Vagina (tissue), 2 donors: ENCODE results near the gene CTBP2.

ENCODE experiments used
- POLR2A ChIP-seq, 2 donors: fragments of 450-650 bp; IDR thresholded peaks; one replicate each; pipeline ENCODE4 v1.6.1; 2017; ENCODE audit warnings: antibody characterized with exemption in 2 of 2, mild to moderate bottlenecking in 2 of 2, moderate library complexity in 2 of 2
- POLR2AphosphoS5 ChIP-seq, 2 donors: sonication (generic); formaldehyde crosslinking; IDR thresholded peaks; one replicate each; pipeline ENCODE4 v1.9.0; 2017; ENCODE audit warnings: antibody characterized with exemption in 2 of 2, mild to moderate bottlenecking in 2 of 2, low read depth in 1 of 2; ENCODE audit not compliant: insufficient read depth in 1 of 2
- TF ChIP-seq, protein P1 (sequence below), 3 experiments: fragments of 450-650 bp in 2 of 3; fragments of 200-600 bp in 1 of 3; sonication (generic) in 1 of 3; IDR thresholded peaks; one replicate each; pipeline ENCODE4 v1.5.1; 2017 to 2019; ENCODE audit warnings: antibody characterized with exemption in 3 of 3, mild to moderate bottlenecking in 2 of 3, moderate library complexity in 2 of 3

DNA sequence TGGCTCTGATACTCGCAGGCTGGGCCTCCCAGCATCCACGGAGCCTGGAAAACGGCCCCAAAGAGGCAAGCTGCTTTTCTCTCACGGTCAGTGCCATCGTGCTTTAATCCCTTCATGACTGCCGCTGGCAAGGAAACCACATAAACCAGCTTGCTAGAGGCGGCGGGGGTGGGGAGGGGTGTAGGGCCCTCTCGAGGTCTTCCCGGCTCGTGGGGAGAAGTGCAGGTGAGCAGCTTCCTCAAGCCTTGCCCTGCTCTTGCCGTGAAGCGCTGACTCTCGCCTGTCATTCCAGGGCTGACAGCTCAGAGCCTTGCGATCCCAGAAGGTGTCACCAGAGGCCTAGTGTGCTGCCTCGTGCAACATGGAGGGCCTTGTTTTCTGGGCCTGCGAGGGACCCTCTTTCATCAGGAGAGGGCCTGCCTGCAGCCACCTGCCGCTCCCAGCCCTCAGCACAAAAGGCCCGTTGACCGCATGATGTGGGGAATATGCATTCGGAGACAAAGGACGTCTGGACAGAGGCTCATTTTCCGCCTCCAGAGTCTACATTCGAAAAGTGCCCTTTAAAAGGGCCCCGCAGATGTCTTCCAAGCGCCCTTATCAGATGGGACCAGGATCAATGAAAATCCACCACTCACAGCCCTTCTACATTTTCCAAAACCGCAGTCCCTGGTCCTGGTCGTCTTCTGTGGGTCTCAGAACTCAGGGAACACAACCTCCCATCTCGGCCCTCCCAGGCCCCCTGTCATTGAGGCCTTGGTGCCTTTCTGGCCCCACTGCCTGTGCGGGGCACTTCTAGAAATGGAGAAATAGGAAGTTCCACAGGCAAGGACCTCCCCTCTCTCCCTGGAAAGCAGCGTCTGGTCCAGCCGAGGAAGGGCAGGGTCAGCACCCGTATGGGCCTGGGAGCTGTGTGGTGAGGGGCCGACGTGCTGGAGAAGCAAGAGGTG is 159.7 kb downstream of the CTBP2 start:
- TF ChIP-seq, protein P1, sequence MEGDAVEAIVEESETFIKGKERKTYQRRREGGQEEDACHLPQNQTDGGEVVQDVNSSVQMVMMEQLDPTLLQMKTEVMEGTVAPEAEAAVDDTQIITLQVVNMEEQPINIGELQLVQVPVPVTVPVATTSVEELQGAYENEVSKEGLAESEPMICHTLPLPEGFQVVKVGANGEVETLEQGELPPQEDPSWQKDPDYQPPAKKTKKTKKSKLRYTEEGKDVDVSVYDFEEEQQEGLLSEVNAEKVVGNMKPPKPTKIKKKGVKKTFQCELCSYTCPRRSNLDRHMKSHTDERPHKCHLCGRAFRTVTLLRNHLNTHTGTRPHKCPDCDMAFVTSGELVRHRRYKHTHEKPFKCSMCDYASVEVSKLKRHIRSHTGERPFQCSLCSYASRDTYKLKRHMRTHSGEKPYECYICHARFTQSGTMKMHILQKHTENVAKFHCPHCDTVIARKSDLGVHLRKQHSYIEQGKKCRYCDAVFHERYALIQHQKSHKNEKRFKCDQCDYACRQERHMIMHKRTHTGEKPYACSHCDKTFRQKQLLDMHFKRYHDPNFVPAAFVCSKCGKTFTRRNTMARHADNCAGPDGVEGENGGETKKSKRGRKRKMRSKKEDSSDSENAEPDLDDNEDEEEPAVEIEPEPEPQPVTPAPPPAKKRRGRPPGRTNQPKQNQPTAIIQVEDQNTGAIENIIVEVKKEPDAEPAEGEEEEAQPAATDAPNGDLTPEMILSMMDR (IDR thresholded peaks at IDR 0.05) = peak in 1 of 3 experiments; percentile 13
- TF ChIP-seq POLR2AphosphoS5 (IDR thresholded peaks at IDR 0.05; ENCODE audit: insufficient read depth in 1 of 2, low read depth in 1 of 2) (peak in 1 of 2 donors; percentile 21), POLR2A (IDR thresholded peaks at IDR 0.05) (no peak)
